Peyer's patch (tissue), 4 donors: ENCODE results near the gene NFKBIZ. TPM values are rescaled to one million over a fixed set of nuclear protein-coding genes. Genes with fewer than 3 reads are reported as not detected.

Source experiments
- DNase-seq, 3 donors: peaks; one replicate each; pipeline ENCODE4 v3.0.0-alpha.2; 2017 to 2019
- H3K27ac ChIP-seq, 4 donors: fragments of 200-600 bp; sonication (generic); one replicate each; pipeline ENCODE4 v1.5.1; 2016 to 2019
- H3K27me3 ChIP-seq, 2 donors: fragments of 200-600 bp; sonication (generic); one replicate each; pipeline ENCODE4 v1.5.1; 2019
- H3K36me3 ChIP-seq, 3 donors: fragments of 200-600 bp; sonication (generic); one replicate each; pipeline ENCODE4 v1.5.1; 2016 to 2019
- H3K4me1 ChIP-seq, 4 donors: fragments of 200-600 bp; sonication (generic); one replicate each; pipeline ENCODE4 v1.5.1; 2016 to 2019
- H3K4me3 ChIP-seq, 4 donors: fragments of 200-600 bp; sonication (generic); 1 replicate in 3 of 4; 2 replicates in 1 of 4; pipeline ENCODE4 v1.5.1; 2016 to 2019; ENCODE audit warnings: mild to moderate bottlenecking in 1 of 4
- H3K9me3 ChIP-seq, 4 donors: fragments of 200-600 bp; sonication (generic); one replicate each; pipeline ENCODE4 v1.5.1; 2016 to 2019; ENCODE audit warnings: mild to moderate bottlenecking in 1 of 4
- POLR2A ChIP-seq, 2 donors: fragments of 450-650 bp; IDR thresholded peaks; one replicate each; pipeline ENCODE4 v1.5.1; 2017; ENCODE audit warnings: antibody characterized with exemption in 2 of 2, mild to moderate bottlenecking in 2 of 2, moderate library complexity in 2 of 2
- total RNA-seq, 4 donors: library from RNA; depleted of rRNA; stranded (reverse); fragments of >200 nt; gene quantifications; one replicate each; pipeline ENCODE4 v1.1.0, GENCODE V29; 2016
- TF ChIP-seq, protein P1 (sequence below), 6 experiments: fragments of 450-650 bp in 4 of 6; fragments of 200-600 bp in 2 of 6; sonication (generic) in 1 of 6; IDR thresholded peaks; one replicate each; pipeline ENCODE4 v1.5.1; 2017 to 2019; ENCODE audit warnings: antibody characterized with exemption in 6 of 6, mild to moderate bottlenecking in 3 of 6, moderate library complexity in 1 of 6

NFKBIZ gene
- total RNA-seq, 4 donors from 2014 or later = 37.1 to 70.1 (median 52.9) TPM

GRCh38 chr3:101833446-101833974 is 15.8 kb upstream of the NFKBIZ start:
- TF ChIP-seq POLR2A (IDR thresholded peaks at IDR 0.05) = no peak
- TF ChIP-seq, protein P1, sequence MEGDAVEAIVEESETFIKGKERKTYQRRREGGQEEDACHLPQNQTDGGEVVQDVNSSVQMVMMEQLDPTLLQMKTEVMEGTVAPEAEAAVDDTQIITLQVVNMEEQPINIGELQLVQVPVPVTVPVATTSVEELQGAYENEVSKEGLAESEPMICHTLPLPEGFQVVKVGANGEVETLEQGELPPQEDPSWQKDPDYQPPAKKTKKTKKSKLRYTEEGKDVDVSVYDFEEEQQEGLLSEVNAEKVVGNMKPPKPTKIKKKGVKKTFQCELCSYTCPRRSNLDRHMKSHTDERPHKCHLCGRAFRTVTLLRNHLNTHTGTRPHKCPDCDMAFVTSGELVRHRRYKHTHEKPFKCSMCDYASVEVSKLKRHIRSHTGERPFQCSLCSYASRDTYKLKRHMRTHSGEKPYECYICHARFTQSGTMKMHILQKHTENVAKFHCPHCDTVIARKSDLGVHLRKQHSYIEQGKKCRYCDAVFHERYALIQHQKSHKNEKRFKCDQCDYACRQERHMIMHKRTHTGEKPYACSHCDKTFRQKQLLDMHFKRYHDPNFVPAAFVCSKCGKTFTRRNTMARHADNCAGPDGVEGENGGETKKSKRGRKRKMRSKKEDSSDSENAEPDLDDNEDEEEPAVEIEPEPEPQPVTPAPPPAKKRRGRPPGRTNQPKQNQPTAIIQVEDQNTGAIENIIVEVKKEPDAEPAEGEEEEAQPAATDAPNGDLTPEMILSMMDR (IDR thresholded peaks at IDR 0.05) = no peak
- H3K27me3 ChIP-seq = no peaks in the 10 kb centered on the region
- no peaks in the 10 kb centered on the region for H3K36me3 ChIP-seq
- no peak for DNase-seq
- no peak overlapping the region for H3K4me3 ChIP-seq
- H3K4me1 ChIP-seq = peaks cover 0 to 22% (median 3%) of the 10 kb centered on the region in 4 donors
- peak overlapping the region in 1 of 4 donors; percentile 43 for H3K27ac ChIP-seq
- H3K9me3 ChIP-seq = no peaks in the 10 kb centered on the region

DNA sequence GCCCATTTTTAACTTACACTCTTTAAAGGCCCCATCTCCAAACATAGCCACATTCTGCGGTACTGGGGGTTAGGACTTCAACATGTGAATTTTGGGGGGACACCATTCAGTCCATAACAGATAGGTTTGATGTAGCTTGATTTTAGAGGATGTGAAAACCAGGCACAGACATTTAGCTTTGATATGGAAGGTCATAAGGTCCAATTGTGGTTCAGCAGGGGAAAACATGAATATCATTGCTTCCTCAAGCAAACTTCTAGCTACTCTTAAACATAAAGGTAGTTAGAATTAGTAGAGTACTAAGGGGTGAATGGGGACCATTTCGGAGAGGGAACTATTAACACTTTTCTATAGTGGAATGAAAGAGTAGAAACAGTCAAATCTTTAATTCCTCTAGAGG is 13.6 kb upstream of the NFKBIZ start:
- no peaks in the 10 kb centered on the region for H3K9me3 ChIP-seq
- H3K36me3 ChIP-seq = no peaks in the 10 kb centered on the region
- DNase-seq = no peak
- TF ChIP-seq, protein P1 (IDR thresholded peaks at IDR 0.05) = no peak
- TF ChIP-seq POLR2A (IDR thresholded peaks at IDR 0.05) = no peak
- no peak overlapping the region for H3K27ac ChIP-seq
- no peaks in the 10 kb centered on the region for H3K27me3 ChIP-seq
- H3K4me3 ChIP-seq = no peak overlapping the region
- H3K4me1 ChIP-seq = peaks cover 0 to 5% (median 0%) of the 10 kb centered on the region in 4 donors

- DNase-seq = no peak
- Histone ChIP-seq H3K4me3 (no peak overlapping the region), H3K27me3 (no peaks in the 10 kb centered on the region), H3K9me3 (no peaks in the 10 kb centered on the region), H3K4me1 (peaks cover 0 to 5% (median 0%) of the 10 kb centered on the region in 4 donors), H3K27ac (no peak overlapping the region), H3K36me3 (no peaks in the 10 kb centered on the region)
- TF ChIP-seq, protein P1 (IDR thresholded peaks at IDR 0.05) = no peak
- no peak for TF ChIP-seq POLR2A (IDR thresholded peaks at IDR 0.05)
Measured at GRCh38 chr3:101836160-101836559, 13.2 kb upstream of the NFKBIZ start.

DNA sequence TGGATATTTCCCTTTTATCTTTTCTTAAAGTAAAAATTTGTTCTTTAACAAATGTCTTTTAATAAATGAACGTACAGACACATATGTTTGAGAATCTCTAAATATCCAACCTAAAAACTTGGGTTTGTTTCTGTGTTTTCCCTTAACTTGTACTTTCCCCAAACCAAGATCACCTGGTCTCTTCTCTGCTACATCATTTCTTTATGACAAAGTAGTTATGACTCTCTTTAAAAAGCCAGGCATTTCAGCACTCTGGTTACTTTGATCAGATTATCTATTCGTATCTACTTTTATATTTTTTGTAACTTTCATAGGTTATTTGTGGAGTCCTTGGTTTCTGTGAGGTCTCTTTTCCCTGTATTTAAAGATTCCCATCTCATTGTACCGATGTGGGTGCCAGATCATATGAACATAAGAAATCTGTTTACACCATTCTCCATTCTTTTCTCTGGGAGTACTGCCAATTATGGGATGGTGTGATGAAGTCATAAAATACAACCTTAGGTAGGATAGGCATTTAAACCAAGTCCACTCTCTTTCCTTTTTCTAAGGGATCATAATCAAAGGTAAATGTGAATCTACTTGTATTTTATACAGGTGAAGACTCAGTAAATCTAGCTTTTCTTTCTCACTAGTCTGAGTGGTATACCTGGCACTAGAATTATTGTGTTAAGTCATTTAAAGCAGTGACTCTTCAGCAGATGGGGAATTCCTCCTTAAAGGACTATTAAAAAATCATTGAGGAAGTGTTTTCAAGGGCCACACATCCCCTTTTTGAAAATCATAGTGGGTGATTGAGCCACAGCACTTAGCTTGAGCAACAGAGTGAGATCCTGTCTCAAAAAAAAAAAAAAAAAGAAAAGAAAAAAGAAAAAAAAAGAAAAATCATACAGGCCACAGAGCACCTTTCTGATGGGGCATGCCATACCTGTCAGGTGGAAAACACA is 12.4 kb upstream of the NFKBIZ start:
- no peak for DNase-seq
- no peak overlapping the region for H3K4me3 ChIP-seq
- TF ChIP-seq POLR2A (IDR thresholded peaks at IDR 0.05) = no peak
- TF ChIP-seq, protein P1 (IDR thresholded peaks at IDR 0.05) = no peak
- H3K36me3 ChIP-seq = no peaks in the 10 kb centered on the region
- H3K27ac ChIP-seq = peak overlapping the region in 1 of 4 donors; percentile 57
- peaks cover 0 to 5% (median 0%) of the 10 kb centered on the region in 4 donors for H3K4me1 ChIP-seq
- H3K9me3 ChIP-seq = no peaks in the 10 kb centered on the region
- no peaks in the 10 kb centered on the region for H3K27me3 ChIP-seq

- no peak overlapping the region for H3K27ac ChIP-seq
- H3K36me3 ChIP-seq = no peaks in the 10 kb centered on the region
- no peak for TF ChIP-seq POLR2A (IDR thresholded peaks at IDR 0.05)
- DNase-seq = no peak
- H3K4me1 ChIP-seq = peaks cover 0 to 5% (median 0%) of the 10 kb centered on the region in 4 donors
- no peaks in the 10 kb centered on the region for H3K27me3 ChIP-seq
- H3K4me3 ChIP-seq = no peak overlapping the region
- H3K9me3 ChIP-seq = no peaks in the 10 kb centered on the region
Measured at GRCh38 chr3:101838691-101839090, 10.6 kb upstream of the NFKBIZ start.

- Histone ChIP-seq H3K27ac (no peak overlapping the region), H3K27me3 (no peaks in the 10 kb centered on the region), H3K4me1 (peaks cover 0 to 5% (median 0%) of the 10 kb centered on the region in 4 donors), H3K9me3 (no peaks in the 10 kb centered on the region), H3K36me3 (no peaks in the 10 kb centered on the region), H3K4me3 (no peak overlapping the region)
- no peak for TF ChIP-seq POLR2A (IDR thresholded peaks at IDR 0.05)
- TF ChIP-seq, protein P1 (IDR thresholded peaks at IDR 0.05) = no peak
- DNase-seq = no peak
Measured at GRCh38 chr3:101840066-101840465, 9.2 kb upstream of the NFKBIZ start.
